Inferior parietal cortex (tissue), 1 donor: ENCODE data around the gene LRRIQ1.
"Not testable (repeated sequence)": the region's sequence is repeated elsewhere in the genome, so short reads cannot be mapped to it uniquely, and the experiment has no call there.

Experiments used
- DNase-seq: peaks from one replicate; pipeline ENCODE4 v3.0.0-alpha.2; 2016; ENCODE audit errors: extremely low spot score

The LRRIQ1 gene, protein sequence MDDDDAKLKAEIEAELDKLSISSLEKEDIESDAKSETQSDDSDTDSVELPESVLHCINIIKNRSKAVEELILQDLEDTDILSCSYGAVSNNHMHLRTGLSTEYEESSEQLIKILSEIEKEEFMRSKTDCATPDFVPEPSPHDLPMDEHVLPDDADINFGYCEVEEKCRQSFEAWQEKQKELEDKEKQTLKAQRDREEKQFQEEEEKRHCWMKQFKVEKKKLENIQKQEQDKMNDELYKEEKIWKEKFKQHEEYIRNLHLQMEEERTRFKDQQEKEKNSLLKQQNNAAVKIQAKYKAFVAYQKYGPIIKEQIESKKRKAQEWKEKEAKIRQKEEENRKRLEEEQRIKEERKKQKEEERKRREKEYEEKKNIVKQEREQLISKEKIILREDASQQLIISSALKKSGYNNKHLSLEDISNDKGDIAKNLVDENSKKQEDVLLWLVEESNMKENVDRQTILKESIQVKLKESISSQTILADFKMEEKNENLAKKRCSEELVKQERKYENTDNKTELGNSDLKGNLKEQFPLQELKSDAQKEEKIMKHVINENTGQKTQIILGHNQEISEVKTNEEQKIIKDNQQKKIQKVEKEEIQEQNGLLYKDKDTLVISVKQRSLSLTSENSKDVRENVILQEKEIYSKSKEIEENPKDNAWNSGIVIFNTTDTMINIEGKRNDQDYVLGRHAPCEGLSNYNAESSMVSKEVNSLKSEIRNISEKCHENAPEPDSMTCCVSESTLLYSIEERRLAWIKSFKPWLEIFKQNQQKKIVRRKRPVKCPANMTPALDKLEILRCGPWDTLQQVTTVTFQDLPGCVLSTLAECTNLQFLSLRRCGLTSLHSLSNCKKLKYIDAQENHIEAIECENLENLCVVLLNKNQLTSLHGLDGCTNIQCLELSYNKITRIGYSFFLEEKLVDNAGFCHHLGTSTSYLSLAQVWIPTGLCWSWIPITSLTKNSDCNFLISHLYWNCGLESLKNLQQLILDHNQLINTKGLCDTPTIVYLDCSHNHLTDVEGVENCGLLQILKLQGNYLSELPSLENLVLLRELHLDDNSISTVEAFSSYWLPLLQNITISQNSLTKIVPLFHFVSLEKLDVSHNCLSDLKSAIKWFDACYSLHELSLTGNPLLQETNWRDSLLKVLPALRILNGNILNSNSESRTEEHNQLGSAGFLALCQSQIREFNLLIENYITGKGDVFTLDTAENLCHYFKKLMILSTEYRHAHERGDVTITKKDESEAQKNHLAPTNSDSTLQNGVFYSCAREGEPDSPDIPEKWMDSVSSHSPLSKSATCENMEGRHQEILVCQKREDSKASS (N-terminal part only)

DNA sequence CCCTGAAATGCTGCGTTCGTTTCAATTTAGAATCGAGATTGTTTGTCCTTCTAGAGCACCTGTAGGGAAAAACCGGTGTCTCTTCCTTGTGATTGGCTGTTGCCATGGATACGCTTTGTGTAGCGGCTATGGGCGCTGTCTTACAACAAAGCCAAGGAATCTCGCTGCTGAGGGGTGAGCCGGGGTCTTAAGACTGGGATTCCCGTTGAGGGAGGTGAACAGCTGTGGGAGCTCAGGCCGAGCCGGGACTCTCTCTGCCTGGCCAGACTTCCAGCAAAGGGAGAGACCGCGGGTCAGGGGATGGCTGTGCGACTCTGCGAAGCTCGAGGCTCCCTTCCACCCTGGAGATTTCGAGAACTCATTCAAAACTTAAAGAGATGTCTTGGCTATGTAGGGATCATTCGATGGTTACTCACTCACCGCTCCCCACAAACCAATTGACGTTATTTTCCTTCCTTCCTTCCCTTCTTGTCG lies at the start of gene LRRIQ1, which contains the start of gene TSPAN19:
LRRIQ1 (plus strand) TSS at position 118 of the 474 bp plus-strand sequence. CDS start 1,826 bp downstream, outside the sequence.
TSPAN19 (minus strand) TSS at position 44 of the 474 bp plus-strand sequence. CDS start 6,331 bp downstream, outside the sequence.
- peak; percentile 93 for DNase-seq

GRCh38 chr12:84986586-84986985 lies 49.6 kb upstream of the LRRIQ1 start:
- peak; percentile 25 for DNase-seq

DNA sequence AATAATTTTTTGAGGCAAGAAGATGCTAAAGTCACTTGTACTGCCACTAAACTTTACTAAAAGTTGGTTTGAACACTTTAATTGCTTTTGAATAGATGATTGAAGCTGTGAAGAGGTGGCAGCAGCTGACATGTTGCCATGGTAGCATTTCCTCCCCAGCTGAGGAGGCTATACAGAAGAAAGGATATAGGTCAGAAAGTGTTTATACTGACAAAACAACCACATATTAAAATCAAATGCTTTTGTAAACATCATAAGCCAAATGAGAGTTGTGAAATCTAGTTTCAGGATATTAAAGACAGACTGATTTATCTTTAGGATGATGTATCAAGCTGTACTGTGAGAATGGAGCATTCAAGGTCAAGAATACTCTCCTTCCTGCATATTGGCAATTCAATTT lies 41.7 kb upstream of the LRRIQ1 start:
- DNase-seq, result no peak

GRCh38 chr12:84995641-84996040 lies 40.5 kb upstream of the LRRIQ1 start:
- no peak for DNase-seq

DNA sequence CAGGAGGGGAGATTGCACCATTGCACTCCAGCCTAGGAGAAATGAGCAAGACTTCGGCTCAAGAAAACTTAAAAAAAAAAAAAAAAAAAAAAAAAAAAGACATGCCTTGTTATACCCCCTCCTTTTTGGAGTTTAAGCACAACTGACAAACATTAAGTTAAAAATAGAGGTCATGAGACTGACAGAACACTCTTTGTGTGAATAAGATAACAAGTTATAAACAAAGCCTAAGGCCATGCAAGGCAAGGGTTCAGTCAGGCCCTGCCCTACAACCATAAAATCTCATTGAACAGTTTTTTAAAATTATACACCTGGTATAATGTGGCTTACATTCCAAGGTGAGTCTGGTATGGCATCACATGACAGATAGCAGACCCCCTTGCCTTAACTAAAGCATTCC lies 39.4 kb upstream of the LRRIQ1 start:
- DNase-seq, result no peak

DNA sequence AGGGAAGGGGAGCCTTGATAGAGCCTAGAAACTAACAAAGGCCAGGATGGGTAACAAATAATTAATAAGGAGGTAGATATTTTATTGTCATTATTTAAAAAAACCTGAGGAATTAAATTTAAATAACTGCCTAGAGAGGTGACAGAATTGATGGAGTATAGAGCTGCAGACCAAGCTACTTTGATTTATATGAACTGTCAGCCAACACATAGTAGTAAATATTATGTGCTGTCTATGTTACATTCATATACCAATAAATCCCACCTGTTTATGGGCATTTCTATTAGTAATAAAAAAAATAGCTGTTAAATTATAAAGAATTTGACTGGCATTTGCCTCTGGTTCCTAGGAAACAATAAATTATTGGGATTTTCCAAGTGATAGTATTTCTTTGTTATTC lies 37.8 kb upstream of the LRRIQ1 start:
- no peak for DNase-seq

- no peak for DNase-seq
These were observed 35.4 kb upstream of the LRRIQ1 start for GRCh38 chr12:85000729-85001128.

GRCh38 chr12:85002778-85003296 lies 33.3 kb upstream of the LRRIQ1 start:
- no peak for DNase-seq

GRCh38 chr12:85004204-85004603 lies 31.9 kb upstream of the LRRIQ1 start:
- no peak for DNase-seq

- DNase-seq, result not testable (repeated sequence)
These were observed 31.1 kb upstream of the LRRIQ1 start for GRCh38 chr12:85005047-85005446.

- DNase-seq, result no peak
These were observed 30.5 kb upstream of the LRRIQ1 start for GRCh38 chr12:85005615-85006014.

DNA sequence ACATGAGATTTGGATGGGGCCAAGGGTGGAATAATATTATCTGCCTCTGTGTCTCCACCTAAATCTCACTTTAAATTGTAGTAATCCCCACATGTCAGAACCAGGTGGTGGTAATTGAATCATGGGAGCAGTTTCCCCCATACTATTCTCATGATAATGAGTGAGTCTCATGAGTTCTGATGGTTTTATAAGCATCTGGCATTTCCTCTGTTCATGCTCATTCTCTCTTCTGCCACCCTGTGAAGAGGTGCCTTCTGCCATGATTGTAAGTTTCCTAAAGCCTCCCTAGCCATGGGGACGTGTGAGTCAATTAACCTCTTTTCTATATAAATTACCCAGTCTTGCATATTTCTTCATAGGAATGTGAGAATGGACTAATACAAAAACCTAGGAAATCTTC lies 29.9 kb upstream of the LRRIQ1 start:
- no peak for DNase-seq

DNA sequence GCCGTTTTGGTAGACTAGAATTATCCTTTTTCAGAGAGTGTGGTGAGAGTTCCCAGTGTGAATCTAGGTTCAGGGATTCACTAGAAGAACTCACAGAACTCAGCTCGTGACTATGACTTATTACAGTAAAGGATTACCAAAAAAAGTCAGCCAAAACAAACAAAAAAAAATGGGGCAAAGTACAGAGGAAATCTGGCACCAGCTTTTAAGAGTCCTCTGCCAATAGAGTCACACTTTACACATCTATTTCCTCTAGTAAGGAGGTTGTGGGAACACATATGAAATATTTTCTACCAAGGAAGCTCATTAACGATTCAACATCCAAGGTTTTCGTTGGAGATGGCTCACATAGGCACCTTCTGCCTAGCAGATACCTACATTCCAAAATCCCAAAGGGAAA lies 28.3 kb upstream of the LRRIQ1 start:
- DNase-seq, result no peak

DNA sequence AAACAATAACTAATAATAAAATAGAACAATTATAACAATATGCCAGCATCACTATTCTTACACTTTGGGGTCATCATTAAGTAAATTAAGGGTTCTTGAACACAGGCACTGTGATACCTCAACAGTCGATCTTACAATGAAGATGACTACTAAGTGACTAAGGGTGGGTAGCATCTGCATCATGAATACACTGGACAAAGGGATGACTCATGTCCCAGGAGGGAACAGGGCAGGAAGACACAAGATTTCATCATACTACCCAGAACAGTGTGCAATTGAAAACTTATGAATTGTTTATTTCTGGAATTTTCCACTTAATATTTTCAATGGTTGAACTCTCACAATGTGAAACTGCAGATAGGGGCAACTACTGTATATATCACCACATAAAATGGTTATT lies 19.7 kb upstream of the LRRIQ1 start:
- no peak for DNase-seq

- DNase-seq, result no peak
These were observed 19.0 kb upstream of the LRRIQ1 start for GRCh38 chr12:85017133-85017532.

- no peak for DNase-seq
These were observed 18.5 kb upstream of the LRRIQ1 start for GRCh38 chr12:85017618-85018017.

DNA sequence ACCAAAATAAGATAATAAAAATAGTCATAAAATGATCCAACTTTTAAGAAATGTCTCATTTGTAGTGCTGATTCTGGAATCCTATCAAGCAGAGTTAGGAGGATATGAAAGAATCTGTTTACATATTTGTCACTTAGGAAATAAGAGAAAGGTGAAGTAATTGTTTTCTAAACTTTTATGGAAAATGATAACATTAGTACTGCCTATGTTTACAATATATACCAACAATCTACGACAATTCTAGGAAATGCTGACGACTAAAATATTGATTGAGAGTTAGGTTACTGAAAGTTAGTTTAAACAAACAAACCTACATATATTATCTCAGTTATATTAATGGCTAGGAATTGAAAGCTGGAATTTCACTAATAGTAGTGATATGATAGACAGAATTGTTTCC lies 18.1 kb upstream of the LRRIQ1 start:
- no peak for DNase-seq

- DNase-seq, result peak; percentile 79
These were observed 6.7 kb upstream of the LRRIQ1 start for GRCh38 chr12:85029456-85029855.

GRCh38 chr12:85036733-85037132 lies 582 bp downstream of the LRRIQ1 start:
- no peak for DNase-seq

DNA sequence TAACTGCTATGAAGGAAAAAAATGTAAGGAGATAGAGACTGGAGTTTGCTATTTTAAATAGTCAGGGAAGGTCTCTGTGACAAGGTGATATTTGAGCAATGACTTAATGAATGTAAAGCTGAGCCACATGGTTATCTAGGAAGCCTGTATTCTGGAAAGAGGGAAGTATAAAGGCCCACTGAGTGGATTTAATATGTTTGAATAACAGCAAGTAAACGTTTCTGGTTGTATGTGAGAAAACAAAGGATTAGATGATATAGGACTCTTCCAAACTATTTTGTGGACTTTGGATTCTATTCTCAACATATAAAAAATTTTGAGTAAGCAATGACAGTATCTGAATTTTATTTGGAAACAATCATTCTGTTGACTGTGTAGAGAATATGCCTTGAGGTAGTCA lies 5.2 kb downstream of the LRRIQ1 start:
- DNase-seq, result no peak

- no peak for DNase-seq
These were observed 7.7 kb downstream of the LRRIQ1 start for GRCh38 chr12:85043829-85044228.
